PC-3 (cell line): ENCODE results near the gene LIPC. TPM values are rescaled to one million over a fixed set of nuclear protein-coding genes. Genes with fewer than 3 reads are reported as not detected.

ENCODE experiments used
- ATAC-seq: fragments of 200-7000 bp; cut with Tn5 transposase; 2 replicates; pipeline ENCODE4 v1.9.1; 2020; ENCODE audit warnings: mild to moderate bottlenecking, moderate library complexity
- BruUV-seq: library from RNA; stranded (reverse); fragments of 400-500 nt; replicated peaks from 2 replicates; lab custom pipeline; 2021; lab: Mats Ljungman, UMichigan
- CTCF ChIA-PET: fragments of 300-600 bp; sonication (Branson Sonifier 250); formaldehyde crosslinking; loops from one replicate; lab custom pipeline; 2022; ENCODE audit warnings: antibody characterized with exemption; lab: Charles Lee
- POLR2A ChIA-PET: fragments of 300-600 bp; sonication (Branson Sonifier 250); formaldehyde crosslinking; loops from one replicate; lab custom pipeline; 2022; ENCODE audit warnings: antibody characterized with exemption; ENCODE audit not compliant: unreplicated experiment; lab: Charles Lee
- DNase-seq: peaks from one replicate; pipeline ENCODE4 v3.0.0-alpha.2; 2015
- H2AFZ ChIP-seq: fragments of 300-600 bp; sonication (generic); 2 replicates; pipeline ENCODE4 v1.6.0; 2016; ENCODE audit warnings: antibody characterized with exemption, low read length
- H3F3A ChIP-seq: fragments of 300-600 bp; sonication (generic); one replicate; pipeline ENCODE4 v1.6.0; 2017; ENCODE audit warnings: antibody characterized with exemption, low read length, control low read depth, mild to moderate bottlenecking; ENCODE audit not compliant: unreplicated experiment
- H3K27ac ChIP-seq: fragments of 300-600 bp; sonication (generic); 2 replicates; pipeline ENCODE4 v1.5.1; 2016; ENCODE audit warnings: mild to moderate bottlenecking, low read length
- H3K27me3 ChIP-seq: fragments of 300-600 bp; sonication (generic); 2 replicates; pipeline ENCODE4 v1.6.1; 2016; ENCODE audit warnings: low read length, mixed read lengths
- H3K36me3 ChIP-seq: fragments of 300-600 bp; sonication (generic); 2 replicates; pipeline ENCODE4 v1.6.1; 2016; ENCODE audit warnings: low read depth, mixed run types, low read length, mixed read lengths
- H3K4me1 ChIP-seq: fragments of 300-600 bp; sonication (generic); 2 replicates; pipeline ENCODE4 v1.5.1; 2016; ENCODE audit warnings: low read length; ENCODE audit not compliant: insufficient read depth
- H3K4me2 ChIP-seq: fragments of 300-600 bp; sonication (generic); 2 replicates; pipeline ENCODE4 v1.6.0; 2016; ENCODE audit warnings: low read length
- H3K4me3 ChIP-seq: fragments of 300-600 bp; sonication (generic); 2 replicates; pipeline ENCODE4 v1.5.1; 2016; ENCODE audit warnings: mild to moderate bottlenecking, low read length, mixed read lengths
- H3K79me2 ChIP-seq: fragments of 300-600 bp; sonication (generic); 2 replicates; pipeline ENCODE4 v1.6.1; 2017; ENCODE audit warnings: low read length, mixed read lengths
- H3K9ac ChIP-seq: fragments of 300-600 bp; sonication (generic); 2 replicates; pipeline ENCODE4 v1.6.0; 2016; ENCODE audit warnings: mild to moderate bottlenecking, low read length
- H3K9me2 ChIP-seq: fragments of 300-600 bp; sonication (generic); replicated peaks from 2 replicates; pipeline ENCODE4 v1.6.1; 2016; ENCODE audit warnings: mixed run types, low read length, mixed read lengths
- H3K9me3 ChIP-seq: fragments of 300-600 bp; sonication (generic); 2 replicates; pipeline ENCODE4 v1.6.1; 2016; ENCODE audit warnings: low read length, mixed read lengths
- H4K20me1 ChIP-seq: fragments of 300-600 bp; sonication (generic); 2 replicates; pipeline ENCODE4 v1.6.1; 2016; ENCODE audit warnings: low read length, mixed read lengths
- CTCF ChIP-seq: fragments of 300-600 bp; sonication (generic); conservative IDR thresholded peaks from 2 replicates; pipeline ENCODE4 v1.5.1; 2017; ENCODE audit warnings: antibody characterized with exemption, low read depth, mild to moderate bottlenecking, low read length
- EZH2 ChIP-seq: fragments of 300-600 bp; sonication (generic); IDR thresholded peaks from one replicate; pipeline ENCODE4 v1.6.1; 2017; ENCODE audit warnings: antibody characterized with exemption, mild to moderate bottlenecking, low read length; ENCODE audit not compliant: unreplicated experiment
- EZH2phosphoT487 ChIP-seq: fragments of 300-600 bp; sonication (generic); IDR thresholded peaks from 2 replicates; pipeline ENCODE4 v1.6.1; 2018; ENCODE audit warnings: mild to moderate bottlenecking, antibody characterized with exemption, low read length, borderline replicate concordance
- intact Hi-C: fragments of 100-400 bp; cut with micrococcal nuclease; formaldehyde crosslinking; loops from 2 replicates; pipeline ENCODE4 v1.9.0; 2023
- total RNA-seq: library from RNA; depleted of rRNA; stranded (reverse); fragments of >200 nt; gene quantifications from 2 replicates; pipeline ENCODE4 v1.2.3, GENCODE V29; 2014

Gene LIPC
- total RNA-seq, 1 experiment from 2014 or later, result not detected

DNA sequence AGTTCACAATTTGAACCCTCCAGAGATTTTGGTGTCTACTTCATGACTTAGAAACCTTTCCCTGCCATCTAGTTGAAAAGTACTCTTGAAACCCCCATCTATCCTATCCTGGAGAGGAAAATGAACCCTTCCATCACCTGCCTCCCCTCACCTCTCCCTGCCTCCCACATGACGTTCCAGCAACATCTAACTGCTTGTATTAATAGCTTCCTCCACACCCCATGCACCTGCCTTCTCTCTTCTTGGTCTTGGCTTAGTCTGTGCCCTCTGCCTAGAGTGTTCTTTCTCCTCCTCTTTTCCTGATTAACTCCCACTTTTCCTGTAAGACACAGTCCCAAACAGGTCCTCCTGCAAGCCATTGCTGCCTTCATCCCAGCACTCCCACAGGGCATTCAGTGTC, 107.8 kb downstream of the LIPC start:
- Histone ChIP-seq H3K9me3 (no peaks in the 10 kb centered on the region), H3K4me2 (no peak overlapping the region), H3K27me3 (no peaks in the 10 kb centered on the region), H3K27ac (no peak overlapping the region), H3K79me2 (no peaks in the 10 kb centered on the region), H3K9me2 (no peaks in the 10 kb centered on the region), H3K36me3 (no peaks in the 10 kb centered on the region), H3K4me3 (no peak overlapping the region), H4K20me1 (no peaks in the 10 kb centered on the region), H3K4me1 (no peaks in the 10 kb centered on the region), H3K9ac (no peak overlapping the region), H2AFZ (no peak overlapping the region), H3F3A (no peaks in the 10 kb centered on the region)
- TF ChIP-seq CTCF, result no peak
- no peak for TF ChIP-seq EZH2phosphoT487
- no peak for TF ChIP-seq EZH2
- ChIA-PET POLR2A (no interaction called here), CTCF (no interaction called here)
- no TSS peak for BruUV-seq
- DNase-seq, result no peak
- intact Hi-C loops, result no loop called here
- no peak for ATAC-seq

DNA sequence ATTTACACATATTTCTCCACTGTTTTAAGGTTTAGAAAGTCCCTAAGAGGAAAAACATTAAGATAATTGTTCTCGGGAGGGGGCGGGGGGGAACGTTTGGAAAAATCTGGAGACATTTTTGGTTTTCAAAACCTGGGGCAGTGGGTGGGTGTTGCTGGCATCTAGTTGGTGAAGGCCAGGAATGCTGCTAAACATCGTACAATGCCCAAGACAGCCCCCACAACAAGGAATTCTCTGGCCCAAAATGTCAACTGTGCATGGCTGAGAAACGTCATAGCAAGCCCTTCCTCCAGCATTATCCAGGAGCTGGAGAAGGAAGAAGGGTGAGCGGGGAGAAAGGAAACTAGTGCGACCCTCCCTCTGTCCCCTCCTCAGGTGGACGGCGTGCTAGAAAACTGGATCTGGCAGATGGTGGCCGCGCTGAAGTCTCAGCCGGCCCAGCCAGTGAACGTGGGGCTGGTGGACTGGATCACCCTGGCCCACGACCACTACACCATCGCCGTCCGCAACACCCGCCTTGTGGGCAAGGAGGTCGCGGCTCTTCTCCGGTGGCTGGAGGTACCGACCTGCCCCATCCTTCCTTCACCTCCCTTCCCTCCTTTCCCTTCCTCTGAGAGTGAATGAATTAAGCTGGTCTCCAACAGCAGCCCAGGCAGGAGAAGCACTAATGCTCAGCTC, 109.8 kb downstream of the LIPC start:
- ATAC-seq (no peak), DNase-seq (no peak)
- Histone ChIP-seq H3K4me3 (no peak overlapping the region), H3K4me1 (peaks cover 3% of the 10 kb centered on the region; the same call in 1 of the 2 replicates), H3K27me3 (no peaks in the 10 kb centered on the region), H3F3A (no peaks in the 10 kb centered on the region), H3K9me2 (no peaks in the 10 kb centered on the region), H3K9ac (no peak overlapping the region), H4K20me1 (no peaks in the 10 kb centered on the region), H3K36me3 (no peaks in the 10 kb centered on the region), H3K27ac (no peak overlapping the region), H3K4me2 (no peak overlapping the region), H2AFZ (no peak overlapping the region), H3K79me2 (no peaks in the 10 kb centered on the region), H3K9me3 (no peaks in the 10 kb centered on the region)
- intact Hi-C loops, result no loop called here
- no peak for TF ChIP-seq EZH2phosphoT487
- no peak for TF ChIP-seq EZH2
- TF ChIP-seq CTCF, result no peak
- POLR2A ChIA-PET, result no interaction called here
- BruUV-seq, result no TSS peak
- CTCF ChIA-PET, result no interaction called here

DNA sequence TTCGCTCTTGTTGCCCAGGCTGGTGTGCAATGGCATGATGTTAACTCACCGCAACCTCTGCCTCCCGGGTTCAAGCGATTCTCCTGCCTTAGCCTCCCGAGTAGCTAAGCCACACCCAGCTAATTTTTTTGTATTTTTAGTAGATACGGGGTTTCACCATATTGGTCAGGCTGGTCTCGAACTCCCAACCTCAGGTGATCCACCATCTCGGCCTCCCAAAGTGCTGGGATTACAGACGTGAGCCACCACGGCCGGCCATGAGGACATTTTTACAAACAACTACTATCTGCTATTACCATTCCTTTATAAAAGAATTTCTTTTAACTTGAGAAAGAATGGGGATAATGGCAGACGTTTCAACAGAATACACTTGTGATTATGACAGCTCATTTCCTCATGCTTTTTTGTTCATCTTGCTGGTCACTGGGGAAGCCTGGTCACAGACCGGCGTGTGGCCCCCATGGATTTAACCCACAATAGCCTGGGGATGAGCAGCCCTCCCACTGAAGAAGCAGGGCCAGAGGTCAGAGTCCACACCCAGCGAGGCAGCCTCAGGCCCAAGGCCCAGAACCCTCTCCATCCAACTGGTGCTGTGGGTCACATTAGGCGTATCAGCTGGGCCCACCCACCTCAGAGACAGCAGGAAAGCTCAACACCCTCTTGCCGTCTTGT, 112.0 kb downstream of the LIPC start:
- no peak overlapping the region for H3K4me3 ChIP-seq
- no peak overlapping the region for H3K9ac ChIP-seq
- H2AFZ ChIP-seq, result no peak overlapping the region
- intact Hi-C loops, result no loop called here
- TF ChIP-seq EZH2phosphoT487 (no peak), CTCF (no peak), EZH2 (no peak)
- peaks cover 21% of the 10 kb centered on the region for H3K4me1 ChIP-seq
- H3K27me3 ChIP-seq, result no peaks in the 10 kb centered on the region
- no peaks in the 10 kb centered on the region for H3K9me3 ChIP-seq
- no peak overlapping the region for H3K27ac ChIP-seq
- H3K9me2 ChIP-seq, result no peaks in the 10 kb centered on the region
- ChIA-PET CTCF (no interaction called here), POLR2A (no interaction called here)
- no peak for ATAC-seq
- DNase-seq, result no peak
- H3K36me3 ChIP-seq, result no peaks in the 10 kb centered on the region
- H3K4me2 ChIP-seq, result no peak overlapping the region
- H4K20me1 ChIP-seq, result no peaks in the 10 kb centered on the region
- no peaks in the 10 kb centered on the region for H3K79me2 ChIP-seq
- no peaks in the 10 kb centered on the region for H3F3A ChIP-seq
- BruUV-seq, result no TSS peak
